ENCODE measurements around the gene FTCDNL1. TPM values are rescaled to one million over a fixed set of nuclear protein-coding genes. Genes with fewer than 3 reads are reported as not detected.

The FTCDNL1 gene
- total and polyA plus RNA-seq, 3 donors from 2014 or later: 1.5 to 9.7 (median 9.7) TPM

DNA sequence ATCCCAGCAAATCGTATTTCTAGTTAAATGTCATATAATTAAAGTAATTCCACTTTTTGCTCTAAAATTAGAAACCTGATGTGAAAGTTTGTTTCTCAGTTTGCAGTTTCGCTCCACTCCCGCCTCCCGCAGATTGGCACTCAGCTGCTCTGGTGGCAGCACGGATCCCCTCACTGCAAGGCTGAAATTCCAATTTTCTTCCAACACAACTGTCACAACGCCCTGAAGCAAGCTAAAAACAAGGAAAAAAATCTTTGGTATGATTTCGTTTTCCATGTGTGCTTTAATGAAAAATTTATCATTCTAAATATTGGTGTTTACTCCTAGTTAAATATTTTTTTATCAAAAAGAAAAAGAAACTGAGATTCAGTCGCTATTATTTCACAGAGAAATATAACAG is 38.5 kb downstream of the FTCDNL1 start:
- TF ChIP-seq, protein P1, sequence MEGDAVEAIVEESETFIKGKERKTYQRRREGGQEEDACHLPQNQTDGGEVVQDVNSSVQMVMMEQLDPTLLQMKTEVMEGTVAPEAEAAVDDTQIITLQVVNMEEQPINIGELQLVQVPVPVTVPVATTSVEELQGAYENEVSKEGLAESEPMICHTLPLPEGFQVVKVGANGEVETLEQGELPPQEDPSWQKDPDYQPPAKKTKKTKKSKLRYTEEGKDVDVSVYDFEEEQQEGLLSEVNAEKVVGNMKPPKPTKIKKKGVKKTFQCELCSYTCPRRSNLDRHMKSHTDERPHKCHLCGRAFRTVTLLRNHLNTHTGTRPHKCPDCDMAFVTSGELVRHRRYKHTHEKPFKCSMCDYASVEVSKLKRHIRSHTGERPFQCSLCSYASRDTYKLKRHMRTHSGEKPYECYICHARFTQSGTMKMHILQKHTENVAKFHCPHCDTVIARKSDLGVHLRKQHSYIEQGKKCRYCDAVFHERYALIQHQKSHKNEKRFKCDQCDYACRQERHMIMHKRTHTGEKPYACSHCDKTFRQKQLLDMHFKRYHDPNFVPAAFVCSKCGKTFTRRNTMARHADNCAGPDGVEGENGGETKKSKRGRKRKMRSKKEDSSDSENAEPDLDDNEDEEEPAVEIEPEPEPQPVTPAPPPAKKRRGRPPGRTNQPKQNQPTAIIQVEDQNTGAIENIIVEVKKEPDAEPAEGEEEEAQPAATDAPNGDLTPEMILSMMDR (IDR thresholded peaks at IDR 0.05): no peak
- TF ChIP-seq POLR2A (IDR thresholded peaks at IDR 0.05): no peak
- Histone ChIP-seq H3K4me1 (no peaks in the 10 kb centered on the region), H3K4me3 (no peak overlapping the region), H3K9me3 (no peaks in the 10 kb centered on the region), H3K36me3 (ENCODE audit: low read depth, missing control alignments) (no peaks in the 10 kb centered on the region), H3K27ac (no peak overlapping the region), H3K27me3 (no peaks in the 10 kb centered on the region)
- intact Hi-C loops (cut with DNase I; ENCODE audit: low total_unique reads): no loop called here
- no peak for DNase-seq
- WGBS, 2 donors: 88 to 89% methylated on average over 8 of the region's 8 CpGs

DNA sequence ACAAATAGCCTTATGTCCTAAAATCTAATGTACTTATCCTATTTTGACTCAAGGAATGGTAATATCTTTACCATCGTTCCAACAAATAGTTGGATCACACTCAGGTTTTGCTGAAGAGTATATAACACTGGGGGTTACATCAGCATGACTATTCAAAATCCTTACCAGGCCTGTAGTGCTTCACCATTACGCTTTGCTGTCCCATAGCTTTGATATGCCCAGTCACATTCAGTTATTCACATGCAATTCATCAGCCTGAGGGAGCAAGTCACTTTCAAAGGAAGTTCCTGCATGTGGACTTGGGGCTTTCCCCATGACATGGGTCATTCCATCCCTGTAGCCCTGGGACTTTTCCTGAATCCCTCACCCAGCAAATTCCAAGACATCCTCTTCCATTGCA is 39.6 kb downstream of the FTCDNL1 start:
- Histone ChIP-seq H3K9me3 (no peaks in the 10 kb centered on the region), H3K4me1 (no peaks in the 10 kb centered on the region), H3K4me3 (no peak overlapping the region), H3K27me3 (no peaks in the 10 kb centered on the region), H3K27ac (no peak overlapping the region), H3K36me3 (ENCODE audit: low read depth, missing control alignments) (no peaks in the 10 kb centered on the region)
- WGBS, 2 donors: 82 to 98% methylated on average over 2 of the region's 2 CpGs
- intact Hi-C loops (cut with DNase I; ENCODE audit: low total_unique reads): no loop called here
- DNase-seq: no peak
- TF ChIP-seq POLR2A (IDR thresholded peaks at IDR 0.05): no peak
- TF ChIP-seq, protein P1 (IDR thresholded peaks at IDR 0.05): no peak

DNA sequence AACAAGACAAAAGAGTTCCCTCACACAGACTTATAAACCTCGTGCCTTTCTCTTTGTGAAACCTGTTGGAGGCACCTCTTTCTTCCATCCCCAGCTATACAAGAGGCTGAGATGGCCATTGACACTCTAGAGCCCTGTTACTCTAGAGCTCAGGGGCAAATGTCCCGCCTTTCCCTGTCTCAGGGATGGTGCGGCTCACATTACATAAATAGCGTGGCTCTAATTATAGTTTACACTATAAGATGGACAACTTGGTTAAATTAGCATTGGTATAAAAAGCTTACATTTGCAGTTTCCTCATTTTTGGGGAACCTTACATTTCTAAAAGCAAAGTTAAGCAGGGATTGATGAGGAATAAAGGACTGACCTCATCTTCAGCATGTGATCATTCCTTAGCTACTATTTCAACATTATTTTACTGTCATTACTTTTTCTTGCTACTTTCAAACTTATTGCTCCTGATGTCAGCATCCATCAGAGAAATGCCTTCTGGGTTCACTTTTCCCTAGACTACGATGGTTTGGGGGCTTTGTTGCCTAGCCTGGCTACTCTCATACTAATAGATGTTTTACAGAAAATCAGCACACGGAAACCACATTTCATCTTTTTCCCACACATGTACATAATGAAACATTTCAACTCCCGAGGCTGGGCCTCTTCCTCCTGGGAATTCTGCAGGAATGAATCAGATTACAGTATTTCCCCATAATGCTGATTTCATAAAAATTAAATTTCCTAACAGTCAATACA is 40.4 kb downstream of the FTCDNL1 start:
- intact Hi-C loops (cut with DNase I; ENCODE audit: low total_unique reads): no loop called here

DNA sequence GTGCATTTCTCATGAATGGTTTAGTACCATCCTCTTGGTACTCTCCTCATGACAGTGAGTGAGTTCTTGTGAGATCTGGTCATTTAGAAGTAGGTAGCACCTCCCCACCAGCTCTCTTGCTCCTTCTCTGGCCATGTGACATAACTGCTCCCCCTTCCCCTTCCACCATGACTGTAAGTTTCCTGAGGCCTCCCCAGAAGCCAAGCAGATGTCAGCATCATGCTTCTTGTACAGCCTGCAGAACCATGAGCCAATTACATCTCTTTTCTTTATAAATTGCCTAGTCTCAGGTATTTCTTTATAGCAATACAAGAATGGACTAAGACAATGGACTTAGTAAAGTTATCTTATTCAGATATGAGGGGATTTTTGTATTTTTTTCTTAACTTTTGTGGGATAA is 43.0 kb downstream of the FTCDNL1 start:
- Histone ChIP-seq H3K9me3 (no peaks in the 10 kb centered on the region), H3K36me3 (ENCODE audit: low read depth, missing control alignments) (no peaks in the 10 kb centered on the region), H3K27ac (no peak overlapping the region), H3K4me3 (no peak overlapping the region), H3K4me1 (no peaks in the 10 kb centered on the region), H3K27me3 (no peaks in the 10 kb centered on the region)
- intact Hi-C loops (cut with DNase I; ENCODE audit: low total_unique reads): no loop called here
- no peak for DNase-seq
- TF ChIP-seq POLR2A (IDR thresholded peaks at IDR 0.05): no peak
- TF ChIP-seq, protein P1 (IDR thresholded peaks at IDR 0.05): no peak

More for the DNA sequence above, 40.4 kb downstream of the FTCDNL1 start:
- H3K27me3 ChIP-seq: no peaks in the 10 kb centered on the region
- H3K9me3 ChIP-seq: no peaks in the 10 kb centered on the region
- no peak overlapping the region for H3K27ac ChIP-seq
- H3K36me3 ChIP-seq (ENCODE audit: low read depth, missing control alignments): no peaks in the 10 kb centered on the region
- WGBS, 2 donors: 83 to 86% methylated on average over 7 of the region's 7 CpGs
- TF ChIP-seq, protein P1 (IDR thresholded peaks at IDR 0.05): no peak
- no peak for TF ChIP-seq POLR2A (IDR thresholded peaks at IDR 0.05)
- no peak for DNase-seq
- no peaks in the 10 kb centered on the region for H3K4me1 ChIP-seq
- H3K4me3 ChIP-seq: no peak overlapping the region

DNA sequence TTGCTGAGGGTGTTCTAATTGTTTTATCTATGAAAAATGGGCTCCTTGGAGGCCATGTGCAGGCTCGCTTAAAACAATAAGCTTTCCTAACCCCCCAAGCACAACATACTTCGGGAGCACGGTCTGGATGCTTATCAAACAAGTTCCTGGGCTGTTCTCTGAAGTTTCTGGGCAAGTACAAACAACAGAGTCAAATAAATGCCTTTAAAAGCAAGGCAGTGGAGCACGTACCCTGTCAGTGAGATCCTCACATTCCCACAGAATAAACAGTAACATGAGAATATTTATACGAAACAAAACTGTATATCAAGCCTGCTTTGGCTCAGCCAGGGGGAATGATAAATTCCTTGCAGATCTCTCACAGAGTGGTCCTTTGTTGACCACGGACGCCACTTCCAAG is 44.8 kb downstream of the FTCDNL1 start:
- H3K27me3 ChIP-seq: no peaks in the 10 kb centered on the region
- H3K36me3 ChIP-seq (ENCODE audit: low read depth, missing control alignments): no peaks in the 10 kb centered on the region
- no peak overlapping the region for H3K27ac ChIP-seq
- intact Hi-C loops (cut with DNase I; ENCODE audit: low total_unique reads): no loop called here
- H3K9me3 ChIP-seq: no peaks in the 10 kb centered on the region
- DNase-seq: no peak
- H3K4me1 ChIP-seq: no peaks in the 10 kb centered on the region
- 32 to 43% methylated on average over 7 of the region's 7 CpGs for WGBS, 2 donors
- no peak overlapping the region for H3K4me3 ChIP-seq
- no peak for TF ChIP-seq POLR2A (IDR thresholded peaks at IDR 0.05)
- TF ChIP-seq, protein P1 (IDR thresholded peaks at IDR 0.05): no peak
